ENCODE measurements around the gene NUP205.
"Not testable (repeated sequence)": the region's sequence is repeated elsewhere in the genome, so short reads cannot be mapped to it uniquely, and the experiment has no call there.

The NUP205 gene

GRCh38 chr7:135670179-135670578 lies 112.5 kb downstream of the NUP205 start:
- no peak for DNase-seq

- DNase-seq = no peak
These were observed 115.0 kb downstream of the NUP205 start for GRCh38 chr7:135672560-135673359.

GRCh38 chr7:135673360-135673706 lies 115.6 kb downstream of the NUP205 start:
- no peak for DNase-seq

GRCh38 chr7:135678612-135679575 lies 121.2 kb downstream of the NUP205 start:
- DNase-seq = no peak

GRCh38 chr7:135681762-135682161 lies 124.0 kb downstream of the NUP205 start:
- no peak for DNase-seq

- DNase-seq = no peak
These were observed 124.5 kb downstream of the NUP205 start for GRCh38 chr7:135682191-135682590.

GRCh38 chr7:135683609-135684008 lies 125.9 kb downstream of the NUP205 start:
- no peak for DNase-seq

GRCh38 chr7:135684136-135684535 lies 126.4 kb downstream of the NUP205 start:
- no peak for DNase-seq

GRCh38 chr7:135684699-135685098 lies 127.0 kb downstream of the NUP205 start:
- no peak for DNase-seq

- no peak for DNase-seq
These were observed 127.8 kb downstream of the NUP205 start for GRCh38 chr7:135685306-135686084.

- no peak for DNase-seq
These were observed 129.7 kb downstream of the NUP205 start for GRCh38 chr7:135687466-135687865.

- DNase-seq = no peak
These were observed 132.8 kb downstream of the NUP205 start for GRCh38 chr7:135690566-135690965.

GRCh38 chr7:135692055-135692454 lies 134.3 kb downstream of the NUP205 start:
- no peak for DNase-seq

- DNase-seq = not testable (repeated sequence)
These were observed 134.9 kb downstream of the NUP205 start for GRCh38 chr7:135692606-135693005.

- no peak for DNase-seq
These were observed 135.8 kb downstream of the NUP205 start for GRCh38 chr7:135693558-135693957.

GRCh38 chr7:135697276-135698049 lies 139.7 kb downstream of the NUP205 start:
- DNase-seq = no peak
